ENCODE data around the gene FLII.
"Not testable (repeated sequence)": the region's sequence is repeated elsewhere in the genome, so short reads cannot be mapped to it uniquely, and the experiment has no call there.

FLII gene

DNA sequence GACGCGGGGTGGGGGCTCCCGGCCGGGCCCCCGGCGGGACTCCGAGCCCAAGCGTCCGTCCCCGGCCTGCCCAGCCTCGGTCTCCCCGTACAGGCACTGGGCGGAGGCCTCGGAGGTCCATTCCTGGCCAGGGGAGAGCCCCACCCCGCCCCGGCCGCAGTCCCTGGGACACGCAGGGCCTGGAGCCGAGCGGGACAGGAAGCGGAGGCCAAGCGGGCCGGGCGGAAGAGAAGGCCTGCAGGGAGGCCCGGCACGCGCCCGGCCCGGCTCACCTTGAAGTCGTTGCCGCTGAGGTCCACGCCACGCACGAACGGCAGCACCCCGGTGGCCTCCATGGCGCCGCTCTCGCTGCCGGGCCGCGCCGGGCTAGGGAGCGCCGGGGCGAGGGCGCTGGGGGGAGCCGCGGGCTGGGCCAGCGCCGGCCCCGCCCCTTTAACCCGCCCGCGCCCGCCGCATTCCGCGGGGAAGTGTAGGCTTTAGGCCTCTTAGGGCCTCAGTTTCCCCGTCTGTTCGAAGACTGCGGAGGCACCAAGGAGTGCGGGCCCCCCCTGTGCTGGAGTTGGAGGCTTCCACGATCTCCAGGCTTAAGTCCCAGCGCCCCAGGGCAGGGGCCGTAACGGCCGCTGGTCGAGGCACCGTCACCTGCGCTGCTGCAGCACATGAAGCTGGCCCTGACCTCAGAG is at the start of gene FLII:
Gene FLII (minus strand): TSS at position 383 of the 683 bp plus-strand sequence. CDS start 48 bp downstream, at position 335.
- Histone ChIP-seq H3K4me3 (ENCODE audit: low read length) (peak within 1 kb of the TSS; percentile 82), H3K27ac (ENCODE audit: low read length) (peak within 1 kb of the TSS; percentile 25), H3K9ac (ENCODE audit: low read length) (peak within 1 kb of the TSS; percentile 66), H3K4me1 (ENCODE audit: control insufficient read depth, low read depth, low read length) (peaks cover 13% of the 10 kb centered on the region), H3K9me3 (ENCODE audit: control insufficient read depth, low read depth, low read length) (no peaks in the 10 kb centered on the region), H3K36me3 (ENCODE audit: control insufficient read depth, low read depth, low read length) (peaks cover 31% of the 10 kb centered on the region), H3K27me3 (ENCODE audit: control insufficient read depth, insufficient read depth, low read length) (no peaks in the 10 kb centered on the region)

DNA sequence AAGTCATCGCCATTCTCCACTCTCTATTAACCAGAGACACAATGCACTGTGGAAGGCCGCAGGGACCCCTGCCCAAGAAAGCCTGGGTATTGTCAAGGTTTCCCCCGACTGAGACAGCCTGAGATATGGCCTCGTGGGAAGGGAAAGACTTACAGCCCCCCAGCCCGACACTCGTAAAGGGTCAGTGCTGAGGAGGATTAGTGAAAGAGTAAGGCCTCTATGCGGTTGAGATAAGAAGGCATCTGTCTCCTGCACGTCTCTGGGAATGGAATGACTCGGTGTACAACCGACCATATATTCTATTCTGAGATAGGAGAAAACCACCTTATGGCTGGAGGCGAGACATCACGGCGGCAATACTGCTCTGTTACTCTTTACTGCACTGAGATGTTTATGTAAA is 44.7 kb upstream of the FLII start:
- not testable (repeated sequence) for H3K4me3 ChIP-seq (ENCODE audit: low read length); H3K27me3 ChIP-seq (ENCODE audit: control insufficient read depth, insufficient read depth, low read length); H3K9ac ChIP-seq (ENCODE audit: low read length); H3K9me3 ChIP-seq (ENCODE audit: control insufficient read depth, low read depth, low read length); H3K27ac ChIP-seq (ENCODE audit: low read length); H3K4me1 ChIP-seq (ENCODE audit: control insufficient read depth, low read depth, low read length)
- peaks cover 81% of the 10 kb centered on the region for H3K36me3 ChIP-seq (ENCODE audit: control insufficient read depth, low read depth, low read length)

DNA sequence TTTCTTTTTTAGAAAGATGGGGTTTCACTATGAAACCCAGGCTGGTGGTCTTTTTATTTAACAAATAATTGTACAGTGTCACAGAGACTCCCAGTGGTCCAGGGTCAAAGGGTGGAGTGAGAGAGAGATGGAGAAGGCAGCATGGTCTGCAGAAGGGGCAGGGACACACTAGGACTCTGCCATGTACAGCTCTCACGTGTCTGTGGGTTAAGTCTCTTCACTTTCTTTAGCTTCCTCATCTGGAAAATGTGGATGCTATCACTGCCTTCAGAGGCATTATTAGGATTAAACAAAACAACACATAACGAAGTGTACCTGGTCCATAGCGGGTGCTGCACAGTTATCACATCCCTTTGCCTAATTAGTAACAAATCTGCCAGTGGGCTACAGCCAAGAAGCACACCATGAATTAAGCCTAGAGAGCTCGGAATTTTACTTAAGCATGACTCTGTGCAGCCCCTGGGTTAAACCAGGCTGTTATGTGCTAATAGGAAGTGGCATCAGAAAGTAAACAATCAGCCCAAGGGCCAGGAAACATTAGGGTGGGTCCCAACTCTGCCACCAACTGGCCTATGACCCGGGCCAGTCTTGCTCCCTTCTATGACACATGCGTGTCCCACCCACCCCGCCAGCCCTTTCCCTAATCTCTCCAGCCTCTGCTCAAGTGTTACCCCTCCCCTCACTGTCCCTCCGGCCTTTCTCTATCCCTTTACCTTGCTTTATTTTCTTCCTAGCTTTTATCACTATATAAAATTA is 42.4 kb upstream of the FLII start:
- H3K27me3 ChIP-seq (ENCODE audit: control insufficient read depth, insufficient read depth, low read length): no peaks in the 10 kb centered on the region
- no peaks in the 10 kb centered on the region for H3K4me1 ChIP-seq (ENCODE audit: control insufficient read depth, low read depth, low read length)
- no peaks in the 10 kb centered on the region for H3K9me3 ChIP-seq (ENCODE audit: control insufficient read depth, low read depth, low read length)
- H3K9ac ChIP-seq (ENCODE audit: low read length): no peak overlapping the region
- H3K4me3 ChIP-seq (ENCODE audit: low read length): no peak overlapping the region
- H3K36me3 ChIP-seq (ENCODE audit: control insufficient read depth, low read depth, low read length): peaks cover 64% of the 10 kb centered on the region
- no peak overlapping the region for H3K27ac ChIP-seq (ENCODE audit: low read length)

DNA sequence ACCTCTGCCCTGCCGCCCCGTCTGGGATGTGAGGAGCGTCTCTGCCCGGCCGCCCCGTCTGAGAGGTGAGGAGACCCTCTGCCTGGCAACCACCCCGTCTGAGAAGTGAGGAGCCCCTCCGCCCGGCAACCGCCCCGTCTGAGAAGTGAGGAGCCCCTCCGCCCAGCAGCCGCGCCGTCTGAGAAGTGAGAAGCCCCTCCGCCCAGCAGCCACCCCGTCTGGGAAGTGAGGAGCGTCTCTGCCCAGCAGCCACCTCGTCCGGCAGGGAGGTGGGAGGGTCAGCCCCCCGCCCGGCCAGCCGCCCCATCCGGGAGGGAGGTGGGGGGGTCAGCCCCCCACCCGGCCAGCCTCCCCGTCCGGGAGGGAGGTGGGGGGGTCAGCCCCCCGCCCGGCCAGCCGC is 39.5 kb upstream of the FLII start:
- H3K4me1 ChIP-seq (ENCODE audit: control insufficient read depth, low read depth, low read length); H3K9ac ChIP-seq (ENCODE audit: low read length); H3K27me3 ChIP-seq (ENCODE audit: control insufficient read depth, insufficient read depth, low read length); H3K4me3 ChIP-seq (ENCODE audit: low read length); H3K27ac ChIP-seq (ENCODE audit: low read length); H3K9me3 ChIP-seq (ENCODE audit: control insufficient read depth, low read depth, low read length): not testable (repeated sequence)
- H3K36me3 ChIP-seq (ENCODE audit: control insufficient read depth, low read depth, low read length): peaks cover 49% of the 10 kb centered on the region

DNA sequence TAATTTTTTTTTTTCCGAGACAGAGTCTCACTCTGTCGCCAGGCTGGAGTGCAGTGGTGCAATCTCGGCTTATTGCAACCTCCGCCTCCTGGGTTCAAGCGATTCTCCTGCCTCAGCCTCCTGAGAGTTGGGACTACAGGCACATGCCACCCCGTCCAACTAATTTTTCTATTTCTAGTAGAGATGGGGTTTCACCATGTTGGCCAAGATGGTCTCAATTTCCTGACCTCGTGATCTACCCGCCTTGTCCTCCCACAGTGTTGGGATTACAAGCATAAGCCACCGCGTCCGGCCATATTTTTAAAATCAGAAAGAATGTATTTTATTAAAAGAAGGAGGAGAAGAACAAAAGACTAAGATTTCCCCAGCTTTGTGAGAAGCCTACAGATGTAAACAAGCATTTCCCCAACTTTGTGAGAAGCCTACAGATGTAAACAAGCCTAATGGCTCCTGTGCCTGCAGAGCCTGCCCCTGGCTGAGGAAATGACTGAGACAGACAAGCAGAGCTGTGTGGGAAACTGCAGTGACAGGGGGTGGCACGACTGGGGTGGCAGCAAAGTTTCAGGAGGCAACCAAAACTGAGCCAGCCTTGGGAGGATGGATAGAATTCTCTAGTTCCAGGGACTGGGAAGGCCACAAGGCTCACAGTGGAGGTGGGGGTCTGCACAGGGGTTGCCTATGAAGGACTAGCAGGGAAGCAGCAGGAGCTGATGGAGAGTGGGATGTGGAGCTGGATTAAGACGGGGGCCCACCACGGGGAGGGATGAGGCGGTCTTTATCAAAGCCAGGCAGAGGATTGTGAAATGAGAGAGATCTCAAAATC is 33.4 kb upstream of the FLII start:
- Histone ChIP-seq H3K4me1 (ENCODE audit: control insufficient read depth, low read depth, low read length) (no peaks in the 10 kb centered on the region), H3K27ac (ENCODE audit: low read length) (no peak overlapping the region), H3K9ac (ENCODE audit: low read length) (no peak overlapping the region), H3K36me3 (ENCODE audit: control insufficient read depth, low read depth, low read length) (peaks cover 54% of the 10 kb centered on the region), H3K27me3 (ENCODE audit: control insufficient read depth, insufficient read depth, low read length) (no peaks in the 10 kb centered on the region), H3K9me3 (ENCODE audit: control insufficient read depth, low read depth, low read length) (no peaks in the 10 kb centered on the region), H3K4me3 (ENCODE audit: low read length) (no peak overlapping the region)

DNA sequence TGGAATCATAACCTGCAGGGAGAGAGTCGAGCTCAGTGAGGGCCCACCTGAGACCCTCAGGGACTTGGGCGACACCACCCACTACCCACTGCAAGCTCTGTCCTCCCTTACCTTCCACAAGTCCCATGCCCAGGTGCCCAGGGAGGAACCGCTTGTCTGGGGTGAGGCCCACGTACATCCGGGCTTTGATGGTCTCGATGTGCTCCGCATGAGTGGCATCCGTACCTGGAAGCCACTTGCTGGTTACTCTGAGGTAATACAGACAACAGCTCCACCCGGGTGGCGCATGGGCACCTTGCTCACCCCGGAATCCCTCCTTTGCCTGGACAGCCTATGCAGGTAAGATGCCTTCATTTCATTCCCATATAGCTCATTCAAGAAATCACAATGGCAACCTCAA is 26.8 kb upstream of the FLII start:
- Histone ChIP-seq H3K27me3 (ENCODE audit: control insufficient read depth, insufficient read depth, low read length) (no peaks in the 10 kb centered on the region), H3K4me3 (ENCODE audit: low read length) (no peak overlapping the region), H3K9ac (ENCODE audit: low read length) (no peak overlapping the region), H3K9me3 (ENCODE audit: control insufficient read depth, low read depth, low read length) (no peaks in the 10 kb centered on the region), H3K36me3 (ENCODE audit: control insufficient read depth, low read depth, low read length) (peaks cover 73% of the 10 kb centered on the region), H3K4me1 (ENCODE audit: control insufficient read depth, low read depth, low read length) (no peaks in the 10 kb centered on the region), H3K27ac (ENCODE audit: low read length) (no peak overlapping the region)

DNA sequence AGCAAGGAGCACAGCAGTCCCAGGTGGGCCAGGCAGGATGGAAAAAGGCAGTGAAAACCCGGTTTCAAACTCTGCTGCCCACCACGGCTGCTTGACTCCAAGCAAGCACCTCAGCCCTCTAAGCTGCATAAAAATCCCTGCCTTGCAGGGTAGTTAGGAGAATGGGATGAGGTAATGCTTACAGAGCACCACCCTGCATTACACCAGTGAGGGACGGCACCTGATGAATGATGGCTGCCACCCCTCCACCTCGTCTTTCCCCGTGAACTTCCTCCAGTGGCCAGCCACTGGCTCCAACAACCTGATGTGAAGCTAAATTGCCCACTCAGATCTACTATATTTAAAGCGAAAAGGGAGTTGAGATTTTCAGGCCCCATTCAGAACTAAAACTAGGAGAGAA is 23.2 kb upstream of the FLII start:
- Histone ChIP-seq H3K27me3 (ENCODE audit: control insufficient read depth, insufficient read depth, low read length) (no peaks in the 10 kb centered on the region), H3K27ac (ENCODE audit: low read length) (no peak overlapping the region), H3K9ac (ENCODE audit: low read length) (no peak overlapping the region), H3K4me1 (ENCODE audit: control insufficient read depth, low read depth, low read length) (no peaks in the 10 kb centered on the region), H3K36me3 (ENCODE audit: control insufficient read depth, low read depth, low read length) (peaks cover 78% of the 10 kb centered on the region), H3K4me3 (ENCODE audit: low read length) (no peak overlapping the region), H3K9me3 (ENCODE audit: control insufficient read depth, low read depth, low read length) (no peaks in the 10 kb centered on the region)

DNA sequence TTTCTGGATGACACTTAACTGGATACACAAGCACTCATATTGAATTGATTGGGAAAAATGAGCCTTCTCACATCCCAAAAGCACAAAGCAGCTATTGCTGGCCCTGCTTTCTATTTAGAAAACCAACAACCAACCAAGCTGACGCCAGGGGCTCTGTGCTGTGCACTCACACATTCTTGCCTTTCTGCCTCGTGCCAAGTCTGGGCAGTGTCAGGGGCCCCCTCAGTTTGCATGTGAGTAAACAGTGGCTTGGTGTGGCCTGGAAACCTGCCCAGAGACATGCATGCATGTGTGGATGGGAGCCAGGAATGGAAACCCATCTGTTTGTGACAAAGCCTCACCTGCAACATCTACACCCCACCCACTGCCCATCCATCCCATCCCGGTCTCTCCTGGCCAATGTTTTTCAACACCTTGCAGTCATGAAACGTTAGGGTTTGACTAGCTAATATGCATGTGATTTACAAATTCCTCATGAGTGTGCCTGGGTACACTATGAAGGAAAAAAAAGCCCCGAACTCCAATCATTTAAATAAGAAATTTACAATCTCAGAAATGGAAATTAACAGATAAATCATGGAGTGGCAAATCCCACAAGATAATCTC is 22.3 kb upstream of the FLII start:
- Histone ChIP-seq H3K27ac (ENCODE audit: low read length) (no peak overlapping the region), H3K9ac (ENCODE audit: low read length) (no peak overlapping the region), H3K27me3 (ENCODE audit: control insufficient read depth, insufficient read depth, low read length) (no peaks in the 10 kb centered on the region), H3K36me3 (ENCODE audit: control insufficient read depth, low read depth, low read length) (peaks cover 82% of the 10 kb centered on the region), H3K9me3 (ENCODE audit: control insufficient read depth, low read depth, low read length) (no peaks in the 10 kb centered on the region), H3K4me1 (ENCODE audit: control insufficient read depth, low read depth, low read length) (no peaks in the 10 kb centered on the region), H3K4me3 (ENCODE audit: low read length) (no peak overlapping the region)

DNA sequence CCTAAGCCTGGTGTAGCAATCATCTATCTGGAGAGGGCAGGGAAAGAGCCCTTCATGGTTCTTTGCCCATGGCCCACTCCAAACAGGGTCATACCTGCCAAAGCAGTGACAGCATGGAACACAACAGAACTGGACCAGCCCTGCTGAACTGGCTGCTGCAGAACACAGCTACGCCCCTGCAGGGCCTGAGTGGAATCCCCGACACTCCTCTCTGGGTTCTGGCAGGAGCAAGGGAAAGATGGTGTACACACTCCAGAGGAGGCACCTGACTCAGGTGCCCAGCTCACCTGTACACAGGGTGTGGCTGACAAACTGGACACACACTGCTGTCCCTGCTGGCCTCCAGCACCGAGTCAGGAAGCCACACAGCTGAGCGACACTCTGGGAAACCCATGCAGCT is 21.7 kb upstream of the FLII start:
- no peaks in the 10 kb centered on the region for H3K27me3 ChIP-seq (ENCODE audit: control insufficient read depth, insufficient read depth, low read length)
- H3K9ac ChIP-seq (ENCODE audit: low read length): no peak overlapping the region
- H3K36me3 ChIP-seq (ENCODE audit: control insufficient read depth, low read depth, low read length): peaks cover 77% of the 10 kb centered on the region
- H3K4me3 ChIP-seq (ENCODE audit: low read length): no peak overlapping the region
- no peaks in the 10 kb centered on the region for H3K9me3 ChIP-seq (ENCODE audit: control insufficient read depth, low read depth, low read length)
- no peak overlapping the region for H3K27ac ChIP-seq (ENCODE audit: low read length)
- no peaks in the 10 kb centered on the region for H3K4me1 ChIP-seq (ENCODE audit: control insufficient read depth, low read depth, low read length)

DNA sequence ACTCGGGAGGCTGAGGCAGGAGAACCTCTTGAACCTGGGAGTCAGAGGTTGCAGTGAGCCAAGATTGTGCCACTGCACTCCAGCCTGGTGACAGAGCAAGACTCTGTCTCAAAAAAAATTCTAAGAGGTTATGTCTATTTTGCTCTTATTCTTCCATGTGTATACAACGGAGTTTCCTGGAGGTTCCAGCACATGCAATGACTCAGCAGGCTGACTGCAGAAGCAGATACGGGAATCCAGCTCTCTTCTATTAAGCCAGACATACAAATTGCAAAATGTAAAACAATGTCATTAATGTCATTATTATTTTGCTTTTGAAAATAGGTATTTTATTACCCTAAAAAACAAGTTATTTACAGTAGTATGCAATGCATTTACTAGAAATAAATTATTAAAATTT is 20.3 kb upstream of the FLII start:
- Histone ChIP-seq H3K27me3 (ENCODE audit: control insufficient read depth, insufficient read depth, low read length) (no peaks in the 10 kb centered on the region), H3K4me3 (ENCODE audit: low read length) (no peak overlapping the region), H3K9me3 (ENCODE audit: control insufficient read depth, low read depth, low read length) (no peaks in the 10 kb centered on the region), H3K36me3 (ENCODE audit: control insufficient read depth, low read depth, low read length) (peaks cover 76% of the 10 kb centered on the region), H3K9ac (ENCODE audit: low read length) (no peak overlapping the region), H3K4me1 (ENCODE audit: control insufficient read depth, low read depth, low read length) (no peaks in the 10 kb centered on the region), H3K27ac (ENCODE audit: low read length) (no peak overlapping the region)

DNA sequence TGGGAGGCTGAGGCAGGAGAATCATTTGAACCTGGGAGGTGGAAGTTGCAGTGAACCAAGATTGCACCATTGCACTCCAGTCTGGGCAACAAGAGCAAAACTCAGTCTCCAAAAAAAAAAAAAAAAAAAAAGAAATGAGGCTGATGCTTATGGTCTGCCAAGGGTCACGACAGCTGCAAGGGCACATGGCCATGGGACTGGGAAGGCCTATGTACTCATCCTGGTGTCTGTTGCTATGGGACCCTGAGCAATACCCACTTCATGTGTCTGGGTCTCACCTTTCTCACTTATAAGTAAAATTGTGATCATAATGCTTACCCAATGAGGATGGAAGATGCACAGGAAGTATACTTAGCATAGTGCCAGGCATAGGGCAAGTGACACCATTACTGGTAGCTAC is 18.5 kb upstream of the FLII start:
- no peak overlapping the region for H3K27ac ChIP-seq (ENCODE audit: low read length)
- no peak overlapping the region for H3K9ac ChIP-seq (ENCODE audit: low read length)
- no peaks in the 10 kb centered on the region for H3K9me3 ChIP-seq (ENCODE audit: control insufficient read depth, low read depth, low read length)
- no peak overlapping the region for H3K4me3 ChIP-seq (ENCODE audit: low read length)
- H3K27me3 ChIP-seq (ENCODE audit: control insufficient read depth, insufficient read depth, low read length): no peaks in the 10 kb centered on the region
- H3K36me3 ChIP-seq (ENCODE audit: control insufficient read depth, low read depth, low read length): peaks cover 69% of the 10 kb centered on the region
- no peaks in the 10 kb centered on the region for H3K4me1 ChIP-seq (ENCODE audit: control insufficient read depth, low read depth, low read length)
